ENCODE data around the gene GLUL.

GRCh38 chr1:182380199-182380598, 11.4 kb downstream of the GLUL start:
- TF ChIP-seq CTCF (IDR thresholded peaks at IDR 0.05) (no peak), POLR2A (IDR thresholded peaks at IDR 0.05) (no peak)

All from tibial nerve (tissue), 3 donors.